T1000 (cell line): ENCODE measurements around the gene FANCC.

Source experiments
- DNase-seq: peaks from one replicate; lab custom pipeline; 2025; ENCODE audit warnings: mixed read lengths; lab: John Stamatoyannopoulos, UW

Gene FANCC

GRCh38 chr9:95065224-95065623 is 252.3 kb downstream of the FANCC start:
- no peak for DNase-seq

GRCh38 chr9:95063300-95063699 is 254.2 kb downstream of the FANCC start:
- no peak for DNase-seq

- DNase-seq, result no peak
Measured at GRCh38 chr9:95062596-95063065, 254.9 kb downstream of the FANCC start.

GRCh38 chr9:95061916-95062595 is 255.5 kb downstream of the FANCC start:
- DNase-seq, result no peak

GRCh38 chr9:95060916-95061315 is 256.6 kb downstream of the FANCC start:
- no peak for DNase-seq

GRCh38 chr9:95060234-95060633 is 257.3 kb downstream of the FANCC start:
- no peak for DNase-seq

GRCh38 chr9:95058795-95059386 is 258.6 kb downstream of the FANCC start:
- DNase-seq, result no peak

- no peak for DNase-seq
Measured at GRCh38 chr9:95058121-95058785, 259.3 kb downstream of the FANCC start.

- DNase-seq, result no peak
Measured at GRCh38 chr9:95057101-95057500, 260.4 kb downstream of the FANCC start.

GRCh38 chr9:95055851-95056551 is 261.5 kb downstream of the FANCC start:
- no peak for DNase-seq

- no peak for DNase-seq
Measured at GRCh38 chr9:95055334-95055850, 262.1 kb downstream of the FANCC start.

- DNase-seq, result no peak
Measured at GRCh38 chr9:95053611-95054570, 263.6 kb downstream of the FANCC start.

GRCh38 chr9:95049761-95050160 is 267.7 kb downstream of the FANCC start:
- DNase-seq, result no peak
